HG02571 (cell line): ENCODE results near the gene GRIK5.
"Not testable (repeated sequence)": the region's sequence is repeated elsewhere in the genome, so short reads cannot be mapped to it uniquely, and the experiment has no call there.

Experiments used
- ATAC-seq: cut with Tn5 transposase; IDR thresholded peaks from one replicate; pipeline ENCODE4 v1.9.1; 2021; ENCODE audit warnings: mild to moderate bottlenecking, moderate library complexity; ENCODE audit not compliant: unreplicated experiment

The GRIK5 gene

DNA sequence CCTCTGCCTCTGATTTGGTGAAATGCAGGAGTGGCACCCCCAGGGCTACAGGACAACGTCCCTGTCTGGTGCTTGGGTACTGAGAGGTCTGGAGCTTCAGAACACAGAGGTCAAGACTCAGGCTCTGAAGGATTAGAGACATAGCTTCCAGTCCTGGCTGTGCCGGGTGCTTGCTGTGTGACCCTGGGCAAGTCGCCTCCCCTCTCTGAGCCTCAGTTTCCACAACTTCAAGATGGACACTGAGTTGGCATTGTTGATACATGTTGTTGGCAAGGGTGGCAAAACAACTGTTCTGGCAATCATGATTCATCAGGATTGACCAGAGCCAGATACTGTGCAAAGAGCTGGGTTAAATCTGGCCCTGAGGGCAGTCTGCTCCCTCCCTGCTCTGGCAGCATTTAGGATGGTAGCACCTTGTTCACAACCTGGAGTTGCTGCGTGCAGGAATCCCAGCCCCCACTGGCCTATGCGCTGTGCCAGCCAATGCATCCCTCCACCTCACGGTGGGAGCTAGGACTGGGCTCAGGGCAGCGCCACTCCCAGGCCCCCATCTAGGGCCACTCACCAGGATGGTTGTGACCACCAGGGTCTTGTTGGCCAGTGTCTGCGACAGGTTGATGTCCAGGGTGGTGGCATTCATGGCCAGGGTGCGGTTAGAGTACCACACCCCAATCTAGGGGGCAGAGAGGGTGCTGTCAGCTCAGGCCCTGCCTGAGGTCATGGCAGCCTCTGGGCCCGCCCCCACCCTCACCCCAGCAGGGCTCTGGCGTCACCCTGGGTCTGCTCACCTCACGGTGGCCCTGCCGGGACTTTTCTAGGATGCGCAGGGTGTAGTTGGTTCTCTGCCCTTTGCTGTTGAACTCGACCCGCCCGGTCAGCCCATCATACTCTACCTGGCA, 16.7 kb downstream of the GRIK5 start:
- ATAC-seq, result no peak

DNA sequence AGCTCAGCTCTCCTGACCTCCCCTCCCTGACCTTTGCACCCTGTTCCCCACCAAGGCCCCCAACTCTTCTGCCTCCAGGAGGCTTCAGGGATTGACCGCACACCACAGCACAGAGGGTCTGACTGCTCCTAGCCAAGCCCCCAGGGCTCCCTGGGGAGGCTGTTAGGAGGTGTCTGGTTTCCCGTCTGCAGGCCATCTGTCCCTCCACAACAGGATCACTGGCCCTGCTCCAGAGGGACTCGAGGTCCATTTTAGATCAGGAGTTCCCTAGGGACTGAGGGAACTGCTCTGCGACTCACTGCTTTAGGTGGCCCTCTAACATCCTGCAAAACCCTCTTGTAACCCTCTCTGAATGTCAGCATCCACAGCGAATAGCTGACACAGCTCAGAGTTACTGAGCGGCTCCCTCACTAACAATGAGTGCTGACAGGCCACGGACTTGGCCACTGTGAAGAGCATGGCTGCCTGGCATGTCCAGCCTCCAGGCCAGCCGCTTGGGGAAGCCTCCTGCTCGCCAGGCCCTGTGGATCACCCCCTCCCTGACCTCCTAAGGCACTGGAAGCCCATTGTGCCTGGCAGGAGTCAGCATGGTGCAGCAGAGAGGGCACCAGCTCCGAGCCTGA, 17.7 kb downstream of the GRIK5 start:
- ATAC-seq, result no peak

DNA sequence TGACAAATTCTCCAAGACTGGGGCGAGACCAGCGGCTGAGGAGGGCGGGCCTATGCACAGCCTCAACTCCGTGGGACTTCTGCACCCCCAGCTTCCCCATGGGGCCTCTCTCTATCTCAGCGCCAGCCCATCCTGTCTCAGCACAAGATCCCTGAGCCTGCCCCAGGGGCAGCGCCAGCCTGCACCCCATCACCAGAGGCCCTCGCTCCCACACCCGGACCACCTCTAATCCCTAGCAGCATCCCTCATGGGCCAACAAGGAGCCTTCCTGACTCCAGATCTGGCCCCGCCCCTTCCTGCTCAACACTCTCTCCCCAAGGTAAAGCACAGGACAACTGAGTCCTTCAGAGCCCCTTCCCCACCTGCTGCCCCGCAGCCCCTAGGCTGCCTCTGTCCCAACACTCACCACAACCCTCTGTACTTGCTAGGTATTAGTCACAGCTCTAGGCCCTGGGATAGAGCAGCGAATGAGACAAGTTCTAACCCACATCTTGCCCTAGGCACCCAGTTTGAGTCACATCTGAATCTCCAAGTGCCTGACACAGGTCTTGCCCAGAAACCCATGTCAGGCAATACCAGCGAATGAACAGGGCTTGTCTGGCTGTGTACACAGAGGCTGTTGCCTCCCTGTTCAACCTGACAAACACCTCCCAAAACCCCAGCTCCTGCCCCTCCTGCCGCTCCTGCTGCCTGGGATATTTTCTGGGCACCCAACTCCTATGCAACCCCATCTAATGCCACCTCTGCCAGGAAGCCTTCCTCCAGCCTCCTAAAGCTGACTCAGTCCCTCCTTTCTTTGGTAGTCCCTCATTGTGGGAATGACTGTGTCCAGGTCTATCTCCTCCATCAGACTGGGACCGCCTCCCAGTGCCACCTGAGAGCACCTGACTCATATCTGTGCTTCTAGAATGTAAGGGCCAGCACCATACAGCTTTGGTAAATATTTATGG, 18.6 kb downstream of the GRIK5 start:
- no peak for ATAC-seq

DNA sequence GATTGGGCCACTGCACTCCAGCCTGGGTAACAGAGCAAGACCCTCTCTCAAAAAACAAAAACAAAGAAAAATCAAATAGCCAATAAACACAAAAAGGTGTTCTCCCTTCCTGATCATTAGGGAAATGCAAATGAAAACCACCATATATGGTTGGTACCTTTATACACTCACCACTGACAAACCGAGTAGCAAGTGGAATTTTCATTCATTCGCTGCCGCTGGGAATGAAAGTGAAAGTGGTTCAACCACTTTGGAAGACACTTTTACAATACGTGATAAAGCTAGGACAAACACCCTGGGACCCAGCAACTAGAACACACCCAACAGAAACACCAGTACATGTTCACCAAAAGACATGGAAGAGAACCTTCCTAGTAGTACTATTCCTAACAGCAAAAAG, 21.0 kb downstream of the GRIK5 start:
- no peak for ATAC-seq

DNA sequence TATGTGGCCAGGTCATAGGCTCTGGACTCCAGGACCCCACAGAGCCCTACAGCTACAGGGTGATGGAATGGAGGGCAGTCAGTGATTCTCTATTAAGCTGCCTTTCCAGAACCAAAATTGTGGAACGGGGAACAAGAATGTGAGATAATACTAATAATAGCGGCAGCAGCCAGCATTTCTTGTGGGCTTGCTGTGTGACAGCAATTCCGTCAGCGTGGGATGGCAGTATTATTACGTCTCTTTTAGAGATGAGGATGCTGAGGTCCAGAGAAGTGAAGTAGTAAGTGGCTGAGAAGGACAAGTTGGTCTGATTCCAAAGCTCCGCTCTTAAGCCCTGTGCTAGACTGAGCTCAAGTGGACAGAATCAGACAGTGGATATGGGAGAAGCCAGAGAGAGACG, 24.4 kb downstream of the GRIK5 start:
- ATAC-seq, result no peak

DNA sequence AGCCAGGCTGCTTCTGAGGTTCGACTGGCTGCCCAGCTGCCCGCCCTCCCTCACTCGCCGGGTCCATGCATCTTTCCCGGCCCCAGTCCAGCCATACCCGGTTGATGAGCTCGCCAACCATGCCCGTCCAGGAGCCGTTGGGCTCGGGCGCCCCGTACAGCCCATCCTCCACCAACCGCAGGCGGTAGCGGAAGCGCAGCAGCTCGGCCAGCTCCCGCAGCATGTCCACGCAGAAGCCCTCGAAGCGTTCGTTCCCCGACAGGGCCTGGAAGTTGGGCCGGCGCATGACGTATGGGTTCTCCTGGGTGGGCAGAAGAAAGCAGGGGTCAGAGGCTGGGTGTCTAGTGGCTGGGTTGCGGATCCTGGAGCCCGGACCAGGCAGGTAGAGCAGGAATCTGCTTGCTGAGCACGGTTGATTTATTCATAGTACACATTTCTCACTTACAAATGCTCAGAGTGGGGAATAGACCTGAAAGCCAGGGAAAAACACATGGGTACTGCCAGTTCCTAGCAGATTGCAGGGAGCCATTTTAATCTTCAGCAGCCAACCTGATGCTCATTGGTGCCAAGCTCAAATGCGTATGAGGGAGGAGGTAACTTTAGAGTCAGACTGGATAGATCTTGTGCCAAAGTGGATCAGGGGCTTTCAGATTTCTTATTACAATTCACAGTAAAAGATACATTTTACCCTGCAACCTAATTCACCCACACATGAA, 27.4 kb downstream of the GRIK5 start:
- ATAC-seq, result no peak

DNA sequence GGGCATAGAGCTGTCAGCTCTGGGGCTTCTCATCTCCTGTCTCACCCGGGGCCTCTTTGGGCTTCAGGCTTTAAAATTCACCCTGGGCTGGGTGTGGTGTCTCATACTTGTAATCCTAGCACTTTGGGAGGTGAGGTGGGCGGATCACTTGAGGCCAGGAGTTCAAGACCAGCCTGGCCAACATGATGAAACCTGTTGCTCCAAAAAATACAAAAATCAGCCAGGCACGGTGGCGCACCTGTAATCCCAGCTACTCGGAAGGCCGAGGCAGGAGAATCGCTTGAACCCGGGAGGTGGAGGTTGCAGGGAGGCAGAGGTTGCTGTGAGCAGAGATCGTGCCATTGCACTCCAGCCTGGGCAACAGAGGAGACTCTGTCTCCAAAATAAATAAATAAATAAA, 29.5 kb downstream of the GRIK5 start:
- not testable (repeated sequence) for ATAC-seq

DNA sequence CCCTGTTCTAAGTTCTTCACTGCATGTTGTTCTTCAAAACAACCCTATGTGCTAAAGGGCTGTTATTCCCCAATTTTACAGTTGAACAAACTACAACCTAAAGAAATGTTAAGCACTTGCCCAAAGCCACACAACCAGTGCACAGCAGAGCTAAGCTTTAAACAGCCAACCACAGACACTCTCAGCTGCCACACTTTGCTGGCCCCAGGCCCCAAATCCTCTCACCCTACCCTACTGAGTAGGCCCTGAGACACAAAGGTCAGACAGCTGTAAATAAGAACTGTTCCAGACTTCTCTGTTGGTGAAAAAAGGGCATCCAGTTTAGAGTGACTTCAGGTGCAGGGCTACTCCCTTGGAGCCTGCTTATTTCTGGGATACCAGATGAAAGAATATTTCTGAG, 30.0 kb downstream of the GRIK5 start:
- ATAC-seq, result no peak

DNA sequence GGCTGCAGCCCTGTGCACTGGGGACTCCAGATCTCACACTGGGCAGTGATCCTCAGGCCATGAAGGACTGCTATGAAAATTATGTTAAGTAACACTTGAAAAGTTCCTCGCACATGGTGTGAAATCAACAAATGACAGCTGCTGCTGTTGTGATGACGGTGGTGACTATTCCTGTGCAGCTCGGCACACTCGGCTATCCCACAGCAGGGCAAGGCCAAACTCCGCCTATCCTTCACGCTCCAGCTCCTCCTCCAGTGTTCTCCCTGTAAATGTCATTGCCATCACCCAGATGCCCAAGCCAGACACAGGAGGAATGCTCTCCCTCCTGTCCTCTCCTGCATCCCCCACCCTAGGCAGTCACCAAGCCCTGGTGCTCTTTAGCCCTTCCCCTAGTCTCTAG, 31.3 kb downstream of the GRIK5 start:
- ATAC-seq, result no peak

DNA sequence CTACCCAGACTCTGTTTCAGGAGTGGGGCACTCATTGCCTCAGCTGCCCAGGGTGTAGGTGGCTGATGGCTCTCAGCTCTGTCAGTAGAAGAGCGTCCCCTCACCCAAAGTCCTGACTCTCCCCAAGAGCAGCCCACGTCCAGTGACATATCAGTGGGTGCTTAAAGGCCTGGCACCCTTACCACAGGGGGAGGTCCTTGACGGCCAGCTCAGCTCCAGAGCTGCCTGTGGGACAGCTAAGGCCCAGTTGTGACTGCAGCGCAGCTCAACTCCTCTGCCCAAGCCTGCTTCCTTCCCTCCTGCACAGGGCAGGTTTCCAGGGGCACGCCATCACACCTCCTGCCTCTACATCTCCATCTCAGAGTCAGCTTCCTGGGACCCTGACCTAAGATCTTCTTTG, 32.4 kb downstream of the GRIK5 start:
- ATAC-seq, result no peak

DNA sequence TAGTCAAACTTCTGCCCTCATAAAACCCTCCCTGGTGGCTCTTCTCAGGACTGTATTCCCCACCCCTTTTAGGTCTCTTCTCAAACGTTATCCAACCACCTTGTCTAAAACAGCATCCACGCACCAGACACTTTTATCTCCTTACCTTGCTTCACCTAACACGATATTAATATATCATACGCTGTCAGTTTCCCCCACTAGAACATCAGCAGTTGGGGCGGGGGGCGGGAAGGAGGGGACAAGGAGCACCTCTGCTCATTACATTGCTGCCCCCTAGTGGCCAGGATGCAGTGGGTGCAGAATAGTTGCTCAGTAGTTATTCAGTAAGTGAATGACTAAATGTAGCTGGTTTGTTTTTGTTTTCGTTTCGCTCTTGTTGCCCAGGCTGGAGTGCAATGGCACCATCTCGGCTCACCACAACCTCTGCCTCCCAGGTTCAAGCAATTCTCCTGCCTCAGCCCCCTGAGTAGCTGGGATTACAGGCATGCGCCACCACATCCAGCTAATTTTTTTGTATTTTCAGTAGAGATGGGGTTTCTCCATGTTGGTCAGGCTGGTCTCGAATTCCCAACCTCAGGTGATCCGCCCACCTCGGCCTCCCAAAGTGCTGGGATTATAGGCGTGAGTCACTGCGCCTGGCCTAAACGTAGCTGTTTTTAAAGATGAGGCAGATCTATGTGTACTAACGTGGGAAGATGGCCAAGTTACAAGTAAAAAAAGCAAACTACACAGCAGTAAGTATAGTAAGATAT, 35.2 kb downstream of the GRIK5 start:
- ATAC-seq, result not testable (repeated sequence)

DNA sequence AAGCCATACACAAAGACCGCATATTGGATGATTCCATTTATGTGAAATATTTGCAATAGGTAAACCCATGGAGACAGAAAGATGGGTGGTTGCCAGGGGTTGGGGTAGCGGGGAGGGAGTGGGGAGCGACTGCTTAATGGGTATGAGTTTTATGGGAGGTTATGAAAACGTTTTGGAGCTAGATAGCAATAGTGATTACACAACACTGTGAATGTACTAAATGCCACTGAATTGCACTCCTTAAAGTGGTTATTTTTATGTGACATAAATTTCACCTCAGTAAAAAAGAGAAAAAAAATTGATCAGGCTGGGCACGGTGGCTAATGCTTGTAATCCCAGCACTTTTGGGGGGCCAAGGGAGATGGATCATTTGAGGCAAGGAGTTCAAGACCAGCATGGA, 36.6 kb downstream of the GRIK5 start:
- no peak for ATAC-seq

DNA sequence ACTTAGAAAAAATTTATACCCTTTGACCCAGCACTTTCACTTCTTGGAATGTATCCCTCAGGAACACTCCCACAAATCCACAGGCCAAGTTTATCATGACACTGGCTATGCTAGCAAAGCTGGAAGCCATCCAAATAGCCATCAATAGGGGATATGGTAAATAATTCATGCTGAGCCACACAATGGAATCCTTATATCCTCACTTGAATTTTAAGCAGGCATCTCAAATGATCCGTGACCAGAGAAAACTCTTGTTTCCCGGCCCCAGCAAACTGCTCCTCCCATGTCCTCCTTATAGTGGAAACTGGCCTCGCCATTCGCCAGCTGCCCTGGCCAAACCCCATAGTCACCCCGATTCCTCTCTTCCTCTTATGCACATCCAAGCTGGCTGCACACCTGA, 37.6 kb downstream of the GRIK5 start:
- ATAC-seq, result no peak

DNA sequence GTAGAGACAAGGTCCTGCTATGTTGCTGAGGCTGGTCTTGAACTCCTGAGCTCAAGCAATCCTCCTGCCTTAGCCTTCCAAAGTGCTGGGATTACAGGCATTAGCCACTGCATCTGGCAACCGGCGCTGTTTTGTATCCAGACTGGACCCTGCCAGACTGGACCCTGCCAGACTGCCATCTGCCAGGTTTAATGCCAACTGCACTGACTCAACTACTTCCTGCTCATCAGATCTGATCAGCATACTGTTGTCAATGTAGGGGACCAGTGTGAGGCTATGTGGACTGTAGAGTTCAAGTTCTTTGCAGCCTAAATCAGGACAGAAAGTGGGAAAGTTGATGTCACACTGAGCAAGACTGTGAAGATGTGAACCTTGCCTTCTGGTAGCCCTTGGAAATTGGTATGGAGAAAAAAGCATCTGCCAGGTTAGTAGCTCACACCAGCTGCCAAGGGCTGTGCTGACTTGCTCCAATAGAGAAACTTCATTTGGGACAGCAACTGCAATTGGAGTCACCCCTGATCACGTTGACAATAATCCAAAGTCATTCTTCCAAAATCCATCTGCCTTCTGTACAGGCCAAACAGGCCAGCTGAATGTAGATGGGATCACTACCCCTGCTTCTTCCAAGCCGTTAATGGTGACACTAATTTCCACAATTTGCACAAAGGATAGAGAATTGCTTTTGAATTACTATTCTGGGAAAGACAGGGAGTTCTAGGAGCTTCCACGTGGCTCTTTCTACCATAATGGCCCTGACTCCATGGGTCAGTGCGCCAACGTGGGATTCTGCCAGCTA, 39.2 kb downstream of the GRIK5 start:
- ATAC-seq, result no peak

DNA sequence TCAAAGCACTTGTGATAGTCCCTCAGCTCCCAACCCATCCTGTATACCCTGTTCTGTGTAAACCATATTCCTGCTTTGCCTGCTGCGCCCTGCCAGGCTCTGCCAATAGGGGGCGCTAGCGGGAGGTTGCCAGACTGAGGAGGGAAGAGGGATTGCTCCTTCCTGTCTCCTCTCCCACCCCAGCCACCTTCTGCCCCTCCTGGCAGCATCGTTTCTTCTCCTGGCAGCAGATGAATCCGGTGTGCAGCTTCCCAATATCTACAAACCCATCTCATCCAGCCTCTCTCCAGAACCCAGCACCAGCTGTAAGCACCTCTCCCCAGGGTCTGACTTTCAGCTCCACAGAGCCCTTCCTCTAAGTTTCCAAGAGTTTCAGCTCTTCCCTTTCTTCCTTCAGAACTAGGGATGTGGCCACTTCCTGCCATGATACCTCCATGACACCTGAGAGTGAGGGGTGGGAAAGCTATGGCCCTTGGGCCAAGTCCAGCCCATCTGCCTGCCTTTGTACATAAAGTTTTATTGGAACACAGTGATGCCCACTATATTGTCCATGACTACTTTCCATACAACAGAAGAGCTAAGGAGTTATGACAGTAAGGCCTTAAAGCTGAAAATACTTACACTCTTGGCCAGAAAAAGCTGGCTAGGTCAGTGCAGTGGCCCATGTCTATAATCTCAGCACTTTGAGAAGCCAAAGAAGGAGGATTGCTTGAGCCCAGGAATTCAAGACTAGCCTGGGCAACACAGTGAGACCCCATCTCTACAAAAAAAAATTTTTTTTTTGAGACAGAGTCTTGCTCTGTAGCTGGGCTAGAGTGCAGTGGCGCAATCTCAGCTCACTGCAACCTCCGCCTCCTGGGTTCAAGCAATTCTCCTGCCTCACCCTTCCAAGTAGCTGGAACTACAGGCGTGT, 41.4 kb downstream of the GRIK5 start:
- ATAC-seq, result no peak

DNA sequence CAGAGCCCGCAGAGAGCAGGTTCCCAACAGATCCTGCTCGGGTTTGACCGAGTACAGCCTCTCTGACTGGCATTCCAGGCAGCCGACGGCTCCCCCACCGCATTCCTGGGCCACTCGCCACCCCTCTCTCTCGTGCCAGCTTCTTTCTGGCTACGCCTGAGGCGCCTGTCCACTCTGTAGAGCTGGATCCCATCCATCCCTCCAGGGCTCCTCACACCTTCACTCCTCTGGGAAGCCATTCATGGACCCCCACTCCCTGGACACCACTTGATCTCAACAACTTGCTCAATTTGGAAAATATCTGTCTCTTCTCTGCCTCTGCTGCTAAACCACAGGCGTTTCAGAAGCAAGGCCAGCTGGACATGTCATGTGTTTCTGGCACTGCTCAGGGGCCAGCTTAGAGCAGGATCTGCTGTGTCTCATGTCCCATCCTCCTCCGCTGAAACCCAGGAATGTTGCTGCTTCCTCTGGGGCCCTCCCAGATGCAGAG, 45.3 kb downstream of the GRIK5 start:
- ATAC-seq, result no peak

DNA sequence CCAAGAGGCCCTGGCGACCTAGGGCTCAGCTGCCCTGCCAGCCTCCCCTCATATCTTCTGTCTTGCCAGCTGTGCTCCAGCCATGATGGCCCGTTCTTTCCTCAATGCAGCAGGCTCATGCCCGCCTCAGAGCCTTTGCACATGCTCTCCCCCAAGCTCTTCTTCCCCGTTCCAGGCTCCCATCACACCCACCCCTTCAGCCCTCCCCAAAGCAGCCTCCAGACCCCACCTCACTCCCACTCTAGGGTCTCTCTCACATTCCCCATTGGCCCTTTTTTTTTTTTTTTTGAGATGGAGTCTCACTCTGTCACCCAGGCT, 46.1 kb downstream of the GRIK5 start:
- ATAC-seq, result no peak
